Transverse colon (tissue), 4 donors: ENCODE data around the gene TULP4. TPM values are rescaled to one million over a fixed set of nuclear protein-coding genes. Genes with fewer than 3 reads are reported as not detected.

Experiments used
- DNase-seq: peaks from one replicate; pipeline ENCODE4 v3.0.0-alpha.2; 2019
- H3K27ac ChIP-seq, 4 donors: fragments of 200-600 bp; sonication (generic); 2 replicates each; pipeline ENCODE4 v1.5.1; 2016 to 2018; ENCODE audit warnings: inconsistent platforms in 4 of 4
- H3K27me3 ChIP-seq: fragments of 200-600 bp; sonication (generic); 2 replicates; pipeline ENCODE4 v1.5.1; 2017; ENCODE audit warnings: inconsistent platforms
- H3K36me3 ChIP-seq, 4 donors: fragments of 200-600 bp; sonication (generic); 2 replicates each; pipeline ENCODE4 v1.5.1; 2017 to 2019; ENCODE audit warnings: inconsistent platforms in 4 of 4
- H3K4me1 ChIP-seq, 4 donors: fragments of 200-600 bp; sonication (generic); 2 replicates each; pipeline ENCODE4 v1.5.1; 2017 to 2020; ENCODE audit warnings: inconsistent platforms in 4 of 4
- H3K4me3 ChIP-seq, 4 donors: fragments of 200-600 bp; sonication (generic); 1 replicate in 1 of 4; 2 replicates in 3 of 4; pipeline versions ENCODE4 v1.5.1 to v1.6.1; 2017 to 2019; ENCODE audit warnings: inconsistent platforms in 4 of 4
- H3K9me3 ChIP-seq, 2 donors: fragments of 200-600 bp; sonication (generic); 2 replicates each; pipeline ENCODE4 v1.5.1; 2017 to 2019; ENCODE audit warnings: inconsistent platforms in 2 of 2
- EP300 ChIP-seq: sonication (generic); formaldehyde crosslinking; IDR thresholded peaks from one replicate; pipeline ENCODE4 v1.6.1; 2017; ENCODE audit warnings: antibody characterized with exemption, low read depth
- POLR2A ChIP-seq: fragments of 450-650 bp; IDR thresholded peaks from one replicate; pipeline ENCODE4 v1.6.1; 2016; ENCODE audit warnings: antibody characterized with exemption, mild to moderate bottlenecking, moderate library complexity
- POLR2AphosphoS5 ChIP-seq, 3 donors: sonication (generic); formaldehyde crosslinking; IDR thresholded peaks; one replicate each; pipeline ENCODE4 v1.6.1; 2016; ENCODE audit warnings: antibody characterized with exemption in 3 of 3
- WGBS, 2 donors: methylation state at CpG; one replicate each; pipeline ENCODE4 v1.1.5; 2018; ENCODE audit warnings: low coverage in 1 of 2; 5-methylcytosine and 5-hydroxymethylcytosine counted together
- in situ Hi-C, 4 donors: fragments of 200-750 bp; cut with MboI; loops; one replicate each; pipeline versions ENCODE4 v1.15.0 to v1.15.1; 2017; ENCODE audit warnings: low sequenced_read_pairs in 3 of 4, low pct_ligation_motif_present in 1 of 4, low pct_unique_long_range_greater_than_20kb in 1 of 4
- intact Hi-C: fragments of 100-400 bp; cut with DNase I; formaldehyde crosslinking; loops from one replicate; pipeline ENCODE4 v1.15.1; 2023; ENCODE audit warnings: low total_unique reads
- total RNA-seq, 4 donors: library from RNA; depleted of rRNA; stranded (reverse); fragments of >200 nt; gene quantifications; one replicate each; pipeline ENCODE4 v1.1.0, GENCODE V29; 2016
- TF ChIP-seq, protein P1 (sequence below), 5 experiments: fragments of 200-600 bp in 3 of 5; fragments of 450-650 bp in 2 of 5; sonication (generic) in 3 of 5; IDR thresholded peaks; 1 replicate in 2 of 5; 2 replicates in 3 of 5; pipeline ENCODE4 v1.5.1; 2016 to 2017; ENCODE audit warnings: antibody characterized with exemption in 5 of 5, inconsistent platforms in 3 of 5, mild to moderate bottlenecking in 2 of 5, moderate library complexity in 1 of 5

Gene TULP4
- total RNA-seq, 4 donors from 2014 or later = 53.9 to 138 (median 95.1) TPM

DNA sequence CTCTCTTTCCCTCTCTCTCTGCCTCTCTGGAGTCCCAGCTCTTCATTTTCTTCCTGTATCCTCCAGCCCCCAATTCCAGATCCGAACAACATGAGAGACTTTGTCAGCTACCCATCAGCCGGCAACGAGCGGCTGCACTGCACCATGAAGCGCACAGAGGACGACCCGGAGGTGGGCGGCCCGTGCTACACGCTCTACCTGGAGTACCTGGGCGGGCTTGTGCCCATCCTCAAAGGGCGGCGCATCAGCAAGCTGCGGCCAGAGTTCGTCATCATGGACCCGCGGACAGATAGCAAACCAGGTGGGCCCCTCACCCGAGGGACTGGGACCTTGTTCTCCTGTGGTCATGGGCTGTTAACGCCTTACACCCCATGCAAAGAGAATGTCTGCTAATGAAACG is 168.7 kb downstream of the TULP4 start:
- in situ Hi-C loops (loop anchor here in 1 of 4 donors (25.0 kb wide), 1 partner anchor 269 kb away; no protein-coding TSS in a partner anchor), intact Hi-C loops (no loop called here)
- DNase-seq = no peak
- no peaks in the 10 kb centered on the region for H3K9me3 ChIP-seq
- peaks cover 0 to 15% (median 7%) of the 10 kb centered on the region in 4 donors for H3K36me3 ChIP-seq
- TF ChIP-seq POLR2AphosphoS5 (IDR thresholded peaks at IDR 0.05) (no peak), EP300 (no peak), POLR2A (no peak)
- TF ChIP-seq, protein P1, sequence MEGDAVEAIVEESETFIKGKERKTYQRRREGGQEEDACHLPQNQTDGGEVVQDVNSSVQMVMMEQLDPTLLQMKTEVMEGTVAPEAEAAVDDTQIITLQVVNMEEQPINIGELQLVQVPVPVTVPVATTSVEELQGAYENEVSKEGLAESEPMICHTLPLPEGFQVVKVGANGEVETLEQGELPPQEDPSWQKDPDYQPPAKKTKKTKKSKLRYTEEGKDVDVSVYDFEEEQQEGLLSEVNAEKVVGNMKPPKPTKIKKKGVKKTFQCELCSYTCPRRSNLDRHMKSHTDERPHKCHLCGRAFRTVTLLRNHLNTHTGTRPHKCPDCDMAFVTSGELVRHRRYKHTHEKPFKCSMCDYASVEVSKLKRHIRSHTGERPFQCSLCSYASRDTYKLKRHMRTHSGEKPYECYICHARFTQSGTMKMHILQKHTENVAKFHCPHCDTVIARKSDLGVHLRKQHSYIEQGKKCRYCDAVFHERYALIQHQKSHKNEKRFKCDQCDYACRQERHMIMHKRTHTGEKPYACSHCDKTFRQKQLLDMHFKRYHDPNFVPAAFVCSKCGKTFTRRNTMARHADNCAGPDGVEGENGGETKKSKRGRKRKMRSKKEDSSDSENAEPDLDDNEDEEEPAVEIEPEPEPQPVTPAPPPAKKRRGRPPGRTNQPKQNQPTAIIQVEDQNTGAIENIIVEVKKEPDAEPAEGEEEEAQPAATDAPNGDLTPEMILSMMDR (IDR thresholded peaks at IDR 0.05) = no peak
- H3K4me1 ChIP-seq = peaks cover 0 to 1% (median 0%) of the 10 kb centered on the region in 4 donors
- H3K27me3 ChIP-seq = no peaks in the 10 kb centered on the region
- 92% methylated on average over 20 of the region's 20 CpGs; no CpG with 5 or more reads in 1 of the 2 donors for WGBS, 2 donors
- no peak overlapping the region for H3K27ac ChIP-seq
- no peak overlapping the region for H3K4me3 ChIP-seq

DNA sequence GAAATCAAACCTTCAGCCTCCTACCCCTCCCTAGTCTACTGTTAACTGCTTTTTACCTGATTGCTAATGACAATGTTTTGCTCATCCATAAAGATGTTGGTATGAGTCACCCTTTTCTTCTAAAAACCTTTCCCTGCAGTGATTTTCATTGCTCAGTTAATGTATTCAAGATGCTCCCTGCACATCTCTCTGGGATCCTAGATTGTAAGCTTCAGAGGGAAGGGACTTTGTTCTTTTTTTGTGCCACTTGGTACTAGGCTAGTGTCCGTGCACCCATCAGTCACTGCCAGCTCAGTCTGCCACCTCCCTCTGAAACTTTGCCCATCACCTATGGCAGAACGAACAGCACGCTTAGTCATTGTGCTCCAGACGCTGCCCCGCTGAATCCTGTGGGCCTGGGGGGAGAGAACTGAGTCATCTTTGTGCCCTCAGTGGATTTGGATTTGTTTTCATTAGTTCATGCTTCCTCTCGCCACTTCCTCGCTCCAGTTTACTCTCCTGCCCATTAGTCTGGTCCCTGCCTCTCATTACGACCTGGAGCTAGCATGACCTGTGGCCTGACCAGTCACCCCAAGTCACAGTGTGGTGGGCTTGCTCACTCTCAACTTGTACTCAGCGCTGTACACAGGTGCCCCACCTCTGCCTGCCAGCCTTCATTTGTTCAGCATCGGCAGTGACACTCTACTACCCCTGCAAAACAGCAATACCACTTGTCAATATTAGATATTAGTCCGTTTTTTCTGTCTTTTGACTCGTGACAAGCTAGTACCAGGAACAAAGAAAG is 169.6 kb downstream of the TULP4 start:
- 88 to 89% methylated on average over 2 to 12 of the region's 12 CpGs for WGBS, 2 donors
- intact Hi-C loops = no loop called here
- H3K9me3 ChIP-seq = no peaks in the 10 kb centered on the region
- H3K27me3 ChIP-seq = no peaks in the 10 kb centered on the region
- in situ Hi-C loops = loop anchor here in 1 of 4 donors (25.0 kb wide), 1 partner anchor 270 kb away; no protein-coding TSS in a partner anchor
- H3K4me3 ChIP-seq = no peak overlapping the region
- no peak for TF ChIP-seq POLR2AphosphoS5 (IDR thresholded peaks at IDR 0.05)
- TF ChIP-seq, protein P1 (IDR thresholded peaks at IDR 0.05) = no peak
- TF ChIP-seq EP300 = no peak
- no peak for TF ChIP-seq POLR2A
- H3K36me3 ChIP-seq = peaks cover 0 to 15% (median 7%) of the 10 kb centered on the region in 4 donors
- DNase-seq = no peak
- no peaks in the 10 kb centered on the region for H3K4me1 ChIP-seq
- H3K27ac ChIP-seq = no peak overlapping the region

DNA sequence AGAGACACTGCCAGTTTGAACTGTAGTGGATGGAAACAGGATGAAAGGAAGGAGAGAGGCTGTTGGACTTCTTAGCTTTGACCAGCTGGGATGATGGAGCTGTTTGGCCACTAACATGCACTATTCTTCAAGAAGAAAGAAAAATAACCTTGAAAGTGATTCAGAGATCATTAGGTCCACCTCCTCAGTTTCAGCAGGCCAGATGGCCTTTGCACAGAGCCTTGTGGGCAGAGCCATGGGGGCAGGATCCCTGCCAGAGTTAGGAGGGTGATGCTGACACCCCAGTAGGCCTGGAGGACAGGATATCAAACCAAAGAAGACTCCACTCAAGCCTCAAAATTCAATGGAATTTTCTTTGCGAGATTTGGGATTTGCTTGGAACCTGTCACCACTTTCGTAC is 173.2 kb downstream of the TULP4 start:
- Histone ChIP-seq H3K27ac (no peak overlapping the region), H3K4me3 (no peak overlapping the region), H3K27me3 (no peaks in the 10 kb centered on the region), H3K36me3 (peaks cover 0 to 13% (median 7%) of the 10 kb centered on the region in 4 donors), H3K9me3 (no peaks in the 10 kb centered on the region), H3K4me1 (no peaks in the 10 kb centered on the region)
- TF ChIP-seq POLR2A (no peak), POLR2AphosphoS5 (IDR thresholded peaks at IDR 0.05) (no peak), EP300 (no peak)
- TF ChIP-seq, protein P1 (IDR thresholded peaks at IDR 0.05) = no peak
- in situ Hi-C loops = loop anchor here in 1 of 4 donors (25.0 kb wide), 1 partner anchor 273 kb away; no protein-coding TSS in a partner anchor
- DNase-seq = no peak
- intact Hi-C loops = no loop called here
- WGBS, 2 donors = 95% methylated on average over 2 of the region's 2 CpGs; no CpG with 5 or more reads in 1 of the 2 donors

DNA sequence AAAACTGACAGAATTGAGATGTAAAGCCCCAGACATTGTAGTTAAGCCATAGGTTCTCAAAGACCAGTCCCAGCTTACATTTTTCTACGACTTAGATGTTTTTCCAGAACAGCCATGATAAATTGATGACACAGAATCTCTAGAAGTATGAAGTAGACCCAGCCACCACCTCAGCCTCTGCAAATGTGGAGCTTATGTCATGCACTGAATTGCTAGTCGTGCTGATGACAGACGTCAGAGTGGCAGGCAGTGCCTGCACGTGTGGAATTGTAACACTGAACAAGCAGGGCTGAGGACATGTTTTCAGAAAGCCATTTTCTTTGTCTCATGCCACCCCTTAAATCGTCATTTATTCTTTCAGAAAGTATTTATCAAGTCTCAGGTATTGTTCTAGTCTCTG is 175.2 kb downstream of the TULP4 start:
- Histone ChIP-seq H3K27ac (no peak overlapping the region), H3K36me3 (peaks cover 0 to 12% (median 2%) of the 10 kb centered on the region in 4 donors), H3K9me3 (no peaks in the 10 kb centered on the region), H3K4me1 (no peaks in the 10 kb centered on the region), H3K27me3 (no peaks in the 10 kb centered on the region), H3K4me3 (no peak overlapping the region)
- 95 to 98% methylated on average over 5 of the region's 5 CpGs for WGBS, 2 donors
- in situ Hi-C loops = loop anchor here in 1 of 4 donors (25.0 kb wide), 1 partner anchor 275 kb away; no protein-coding TSS in a partner anchor
- DNase-seq = no peak
- intact Hi-C loops = no loop called here
- TF ChIP-seq EP300 (no peak), POLR2A (no peak), POLR2AphosphoS5 (IDR thresholded peaks at IDR 0.05) (no peak)
- TF ChIP-seq, protein P1 (IDR thresholded peaks at IDR 0.05) = no peak
